GM18868 (cell line): ENCODE data around the gene ARHGEF4.
"Not testable (repeated sequence)": the region's sequence is repeated elsewhere in the genome, so short reads cannot be mapped to it uniquely, and the experiment has no call there.

Source experiments
- ATAC-seq: cut with Tn5 transposase; IDR thresholded peaks from one replicate; pipeline ENCODE4 v1.9.1; 2021; ENCODE audit warnings: mild to moderate bottlenecking, moderate library complexity; ENCODE audit not compliant: unreplicated experiment

ARHGEF4 gene

GRCh38 chr2:130882111-130882690 lies 45.5 kb downstream of the ARHGEF4 start:
- no peak for ATAC-seq

- no peak for ATAC-seq
These were observed 46.3 kb downstream of the ARHGEF4 start for GRCh38 chr2:130882991-130883390.

- ATAC-seq, result no peak
These were observed 46.8 kb downstream of the ARHGEF4 start for GRCh38 chr2:130883496-130883895.

- ATAC-seq, result no peak
These were observed 47.3 kb downstream of the ARHGEF4 start for GRCh38 chr2:130884013-130884412.

- ATAC-seq, result no peak
These were observed 47.8 kb downstream of the ARHGEF4 start for GRCh38 chr2:130884503-130884902.

GRCh38 chr2:130887643-130888042 lies 50.9 kb downstream of the ARHGEF4 start:
- ATAC-seq, result no peak

- ATAC-seq, result no peak
These were observed 54.4 kb downstream of the ARHGEF4 start for GRCh38 chr2:130890941-130891669.

GRCh38 chr2:130891966-130892365 lies 55.3 kb downstream of the ARHGEF4 start:
- no peak for ATAC-seq

- ATAC-seq, result no peak
These were observed 56.4 kb downstream of the ARHGEF4 start for GRCh38 chr2:130892793-130893785.

- no peak for ATAC-seq
These were observed 57.7 kb downstream of the ARHGEF4 start for GRCh38 chr2:130894326-130894942.

- ATAC-seq, result no peak
These were observed 60.1 kb downstream of the ARHGEF4 start for GRCh38 chr2:130896813-130897212.

- no peak for ATAC-seq
These were observed 61.8 kb downstream of the ARHGEF4 start for GRCh38 chr2:130898553-130898952.

GRCh38 chr2:130899306-130899705 lies 62.6 kb downstream of the ARHGEF4 start:
- no peak for ATAC-seq

GRCh38 chr2:130901061-130901460 lies 64.3 kb downstream of the ARHGEF4 start:
- ATAC-seq, result no peak

- not testable (repeated sequence) for ATAC-seq
These were observed 64.9 kb downstream of the ARHGEF4 start for GRCh38 chr2:130901626-130902025.

- no peak for ATAC-seq
These were observed 72.1 kb downstream of the ARHGEF4 start for GRCh38 chr2:130908832-130909231.

GRCh38 chr2:130910931-130911330 lies 74.2 kb downstream of the ARHGEF4 start:
- no peak for ATAC-seq

- no peak for ATAC-seq
These were observed 74.8 kb downstream of the ARHGEF4 start for GRCh38 chr2:130911482-130911881.

GRCh38 chr2:130911996-130912395 lies 75.3 kb downstream of the ARHGEF4 start:
- ATAC-seq, result no peak

- ATAC-seq, result no peak
These were observed 75.8 kb downstream of the ARHGEF4 start for GRCh38 chr2:130912471-130912870.

GRCh38 chr2:130913891-130914290 lies 77.2 kb downstream of the ARHGEF4 start:
- ATAC-seq, result no peak
